KBM-7 (cell line): ENCODE data around the gene DNAH9.

Source experiments
- DNase-seq: peaks from one replicate; pipeline ENCODE4 v3.0.0-alpha.2; 2015
- in situ Hi-C: fragments of 300-500 bp; cut with MboI; formaldehyde crosslinking; loops from 2 replicates; pipeline ENCODE4 v1.14.3; 2020; ENCODE audit warnings: low sequenced_read_pairs, low pct_unique_long_range_greater_than_20kb, mixed read lengths

DNAH9 gene

DNA sequence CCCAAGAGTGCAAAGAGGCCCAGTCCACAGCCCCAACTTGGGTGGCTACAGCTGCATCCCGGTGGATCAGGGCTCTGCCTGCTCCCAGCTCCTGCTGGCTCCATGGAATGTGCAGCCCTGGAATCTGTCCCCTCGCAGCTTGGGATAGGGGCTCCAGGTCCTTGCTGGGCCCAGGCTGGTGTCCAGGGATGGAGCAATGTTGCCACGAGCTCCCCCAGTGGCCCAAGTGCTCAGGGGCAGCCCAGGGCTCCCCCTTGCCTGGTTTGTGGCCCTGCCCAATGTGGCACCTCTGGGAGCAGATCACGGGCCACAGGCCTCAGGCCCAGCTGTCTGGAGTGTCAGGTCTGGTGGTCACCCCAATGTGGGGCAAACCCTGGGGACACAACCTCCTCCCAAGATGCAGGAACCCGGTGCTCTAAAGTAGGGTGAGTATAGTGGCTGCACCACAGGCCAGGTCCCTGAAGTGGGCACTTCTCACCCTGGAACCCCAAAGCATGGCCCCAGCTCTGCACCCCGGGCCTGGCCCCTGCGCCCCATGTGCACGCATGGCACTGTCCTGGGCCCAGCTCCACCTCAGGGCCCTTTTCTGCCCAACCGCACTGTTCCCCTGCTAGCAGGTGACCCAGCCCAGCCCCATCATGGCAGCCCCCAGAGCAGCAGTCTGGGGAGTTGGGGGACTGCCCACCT lies 14.8 kb upstream of the DNAH9 start:
- in situ Hi-C loops: no loop called here
- no peak for DNase-seq

DNA sequence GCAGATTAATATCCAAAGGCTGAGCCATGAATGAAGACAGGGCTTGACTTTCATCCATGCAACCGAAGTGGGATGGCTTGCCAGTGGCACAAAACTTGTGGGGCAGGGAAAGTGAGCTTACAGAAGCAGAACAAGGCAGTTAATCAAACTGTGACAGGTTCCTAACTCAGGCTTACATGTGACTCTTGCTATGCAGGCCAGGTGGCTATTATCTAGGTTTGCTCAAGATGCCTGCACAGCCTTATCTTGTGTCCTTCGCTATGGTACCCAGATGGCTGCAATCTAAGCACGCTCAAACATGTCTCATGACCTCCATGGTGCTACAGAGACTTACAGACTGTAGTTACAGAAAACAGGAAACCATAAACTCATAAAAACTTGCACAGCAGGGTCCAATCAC lies 8.6 kb upstream of the DNAH9 start:
- no peak for DNase-seq
- in situ Hi-C loops: no loop called here

- in situ Hi-C loops: no loop called here
- no peak for DNase-seq
These were observed 3.4 kb downstream of the DNAH9 start for GRCh38 chr17:11601661-11602060.

- in situ Hi-C loops: no loop called here
- no peak for DNase-seq
These were observed 10.1 kb downstream of the DNAH9 start for GRCh38 chr17:11608396-11608795.

GRCh38 chr17:11610999-11611566 lies 12.8 kb downstream of the DNAH9 start:
- DNase-seq: no peak
- in situ Hi-C loops: no loop called here

DNA sequence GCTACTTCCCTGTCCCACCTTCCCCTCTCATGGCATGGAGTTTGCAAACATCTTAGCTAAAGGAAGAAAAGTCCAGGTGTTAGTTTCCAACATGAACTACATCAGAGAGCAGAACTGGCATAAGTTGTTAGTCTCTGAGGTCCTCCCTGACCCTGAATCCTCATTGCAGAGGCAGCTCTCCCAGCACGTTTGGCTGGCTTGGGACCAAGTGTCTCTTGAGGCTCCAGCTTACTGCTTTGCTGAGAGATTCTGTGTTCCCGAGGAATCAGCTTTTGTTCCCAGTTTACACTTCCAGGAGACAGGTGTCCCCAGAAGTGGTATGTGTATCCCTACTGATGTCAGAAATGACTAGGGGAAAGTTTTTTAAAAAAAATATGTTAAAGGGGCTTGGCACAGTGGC lies 14.7 kb downstream of the DNAH9 start:
- in situ Hi-C loops: no loop called here
- DNase-seq: no peak

- in situ Hi-C loops: no loop called here
- DNase-seq: no peak
These were observed 20.7 kb downstream of the DNAH9 start for GRCh38 chr17:11618861-11619566.

DNA sequence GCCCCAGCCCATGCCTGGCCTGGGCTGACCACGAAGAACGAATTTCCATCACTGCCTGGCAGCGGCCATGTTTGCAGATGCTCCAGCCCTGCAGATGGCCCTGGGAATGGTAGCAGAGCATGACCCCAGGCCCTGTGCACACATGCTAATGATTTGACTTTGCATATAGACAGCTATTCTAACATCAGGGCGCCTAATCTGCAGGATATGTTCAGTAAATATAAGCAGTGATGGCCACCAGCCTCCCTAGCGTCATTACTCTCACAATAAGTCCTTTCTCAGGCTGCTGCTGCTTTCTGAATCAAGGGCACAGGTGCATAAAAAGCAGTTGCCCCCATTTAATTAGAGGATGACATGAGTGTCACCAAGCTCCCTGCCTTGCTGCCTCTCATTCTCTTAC lies 24.2 kb downstream of the DNAH9 start:
- in situ Hi-C loops: no loop called here
- no peak for DNase-seq

DNA sequence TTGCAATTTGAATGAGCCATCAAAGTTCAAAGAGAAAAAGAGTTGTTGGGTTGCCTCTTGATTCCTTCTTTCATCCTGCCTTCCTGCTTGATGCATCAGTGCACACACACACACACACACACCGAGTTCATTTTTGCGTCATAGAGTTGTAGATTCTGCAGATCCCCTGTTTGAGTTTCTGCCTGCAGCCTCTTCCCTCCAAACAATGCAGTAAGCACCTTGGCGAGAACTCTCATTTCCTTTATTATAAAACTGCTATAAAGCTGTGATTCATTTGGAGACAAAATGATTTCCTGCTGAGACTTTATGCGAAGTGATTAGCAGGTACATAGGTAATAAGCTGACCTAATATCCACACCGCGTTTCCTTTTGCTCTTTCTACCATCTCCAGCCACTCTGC lies 26.7 kb downstream of the DNAH9 start:
- in situ Hi-C loops: loop anchor here (25.0 kb wide), 2 partner anchors 112 to 113 kb away; no protein-coding TSS in a partner anchor
- no peak for DNase-seq

- in situ Hi-C loops: loop anchor here (25.0 kb wide), 2 partner anchors 111 to 114 kb away; no protein-coding TSS in a partner anchor
- no peak for DNase-seq
These were observed 27.6 kb downstream of the DNAH9 start for GRCh38 chr17:11625878-11626277.

DNA sequence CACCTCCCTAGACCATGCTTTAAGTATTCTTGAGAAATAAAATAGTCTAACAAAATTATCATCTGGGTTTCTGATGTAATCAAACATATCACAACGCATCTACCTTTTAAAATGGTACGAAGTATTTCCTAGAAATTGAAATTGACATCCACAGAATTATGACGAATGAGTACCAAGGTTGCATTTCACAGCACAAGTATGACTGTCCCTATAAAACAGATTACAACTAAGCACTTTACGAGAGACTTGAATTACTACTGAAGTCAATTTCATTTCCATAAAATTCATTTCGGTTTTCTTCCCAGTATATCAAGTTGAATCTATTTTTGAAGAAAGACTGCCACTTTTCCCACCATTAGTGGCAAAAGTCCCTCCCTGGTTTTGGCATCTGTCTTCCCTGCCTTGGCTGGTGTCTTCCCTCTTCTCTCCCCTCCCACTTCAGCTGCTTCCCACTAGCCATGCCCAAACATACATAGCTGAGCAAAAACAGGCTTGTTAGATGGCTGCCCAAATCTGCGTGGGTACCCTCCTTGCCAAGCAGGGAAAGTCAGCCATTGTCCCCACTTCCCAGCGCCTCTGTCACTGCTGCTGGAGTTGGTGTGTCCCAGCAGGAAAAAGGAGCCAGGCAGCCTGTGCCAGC lies 29.2 kb downstream of the DNAH9 start:
- DNase-seq: no peak
- in situ Hi-C loops: loop anchor here (25.0 kb wide), 2 partner anchors 110 to 115 kb away; no protein-coding TSS in a partner anchor

DNA sequence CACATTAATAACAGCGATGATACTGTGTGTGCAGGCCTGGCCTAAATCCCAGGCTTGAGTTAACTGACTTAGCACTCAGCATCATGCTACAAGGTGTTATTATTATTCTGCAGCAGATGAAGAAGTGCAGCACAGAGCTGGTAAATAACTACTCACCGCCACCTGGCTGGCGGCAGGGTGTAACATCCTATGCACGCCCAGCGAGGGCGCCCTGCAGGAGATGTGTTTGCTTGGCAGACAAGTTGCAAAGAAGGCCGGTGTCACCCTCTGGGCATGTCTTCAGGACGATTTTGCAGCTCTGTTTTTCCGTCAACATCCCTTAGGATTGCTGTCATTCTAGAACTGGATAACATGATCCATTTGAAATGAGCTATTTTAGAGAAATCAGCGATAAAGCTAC lies 30.1 kb downstream of the DNAH9 start:
- DNase-seq: no peak
- in situ Hi-C loops: loop anchor here (25.0 kb wide), 2 partner anchors 109 to 116 kb away; no protein-coding TSS in a partner anchor

GRCh38 chr17:11628831-11629230 lies 30.6 kb downstream of the DNAH9 start:
- DNase-seq: no peak
- in situ Hi-C loops: loop anchor here (25.0 kb wide), 2 partner anchors 108 to 117 kb away; no protein-coding TSS in a partner anchor

DNA sequence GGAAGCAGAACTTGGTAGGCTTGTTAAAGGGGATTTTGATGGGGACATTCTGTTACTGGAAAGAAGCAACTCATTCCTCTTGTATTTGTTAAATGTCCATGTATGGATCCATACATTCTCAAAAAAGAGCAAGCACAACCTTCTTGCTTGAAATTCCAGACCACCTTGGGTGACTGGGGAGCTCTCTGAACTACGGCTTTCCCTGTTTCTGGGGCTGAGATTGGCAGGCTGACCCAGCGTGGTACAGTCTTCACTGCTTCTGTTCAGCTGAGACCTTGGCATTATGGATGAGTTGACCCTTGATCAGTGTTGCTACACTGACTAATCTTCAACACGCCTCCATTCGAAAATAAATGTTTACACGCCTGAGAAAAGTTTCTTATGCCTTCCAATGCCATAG lies 38.5 kb downstream of the DNAH9 start:
- DNase-seq: no peak

GRCh38 chr17:11637796-11638195 lies 39.5 kb downstream of the DNAH9 start:
- in situ Hi-C loops: loop anchor here (25.0 kb wide), 2 partner anchors 100 to 125 kb away; no protein-coding TSS in a partner anchor
- DNase-seq: no peak

More for the DNA sequence above, 38.5 kb downstream of the DNAH9 start:
- in situ Hi-C loops: loop anchor here (25.0 kb wide), 2 partner anchors 101 to 124 kb away; no protein-coding TSS in a partner anchor

GRCh38 chr17:11638700-11639265 lies 40.5 kb downstream of the DNAH9 start:
- in situ Hi-C loops: loop anchor here (25.0 kb wide), 2 partner anchors 99 to 126 kb away; no protein-coding TSS in a partner anchor
- DNase-seq: no peak

GRCh38 chr17:11639736-11640462 lies 41.6 kb downstream of the DNAH9 start:
- in situ Hi-C loops: loop anchor here (25.0 kb wide), 2 partner anchors 97 to 128 kb away; no protein-coding TSS in a partner anchor
- no peak for DNase-seq

DNA sequence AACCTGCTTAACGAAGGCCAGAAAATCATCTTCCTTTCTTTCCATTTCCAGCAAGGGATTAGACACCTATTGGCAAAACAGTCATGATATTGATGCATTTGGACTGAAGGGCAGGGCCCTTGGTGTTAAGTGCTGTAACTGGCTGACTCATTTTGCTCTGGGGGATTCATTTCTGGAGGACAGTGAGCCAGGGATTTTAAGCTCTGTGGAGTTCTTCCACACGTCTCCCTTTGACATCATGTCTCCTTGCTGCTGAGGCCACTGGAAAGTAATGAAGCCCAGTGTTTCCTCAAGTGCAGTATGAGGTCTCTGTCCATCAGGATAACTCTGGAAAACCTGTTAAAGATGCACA lies 42.2 kb downstream of the DNAH9 start:
- DNase-seq: no peak
- in situ Hi-C loops: loop anchor here (25.0 kb wide), 2 partner anchors 97 to 128 kb away; no protein-coding TSS in a partner anchor
